ENCODE measurements around the gene INAFM2. TPM values are rescaled to one million over a fixed set of nuclear protein-coding genes. Genes with fewer than 3 reads are reported as not detected.

Gene INAFM2
- polyA plus RNA-seq, 1 experiment, result 7.3 TPM

DNA sequence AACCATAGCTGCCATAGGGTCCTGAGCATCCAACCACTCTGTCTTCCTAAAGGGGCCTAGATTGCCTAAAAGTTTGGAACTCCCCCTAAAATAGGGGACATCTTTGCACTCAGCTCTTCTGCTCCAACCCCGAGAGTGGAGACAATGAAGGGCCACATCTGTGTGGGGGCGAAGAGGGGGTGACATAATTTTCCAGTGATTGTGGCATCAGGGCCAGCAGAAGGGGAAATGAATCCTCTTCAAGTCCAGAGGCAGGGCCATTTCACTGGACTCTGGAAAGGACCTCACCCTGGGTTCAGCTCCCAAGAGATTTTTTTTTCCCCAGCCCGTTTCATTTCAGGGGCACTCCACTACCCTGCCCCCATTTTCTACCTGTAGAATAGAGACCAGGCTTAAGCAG lies 36.0 kb upstream of the INAFM2 start:
- no peak overlapping the region for H3K4me3 ChIP-seq (ENCODE audit: low read depth, low read length)
- TF ChIP-seq, protein P1, sequence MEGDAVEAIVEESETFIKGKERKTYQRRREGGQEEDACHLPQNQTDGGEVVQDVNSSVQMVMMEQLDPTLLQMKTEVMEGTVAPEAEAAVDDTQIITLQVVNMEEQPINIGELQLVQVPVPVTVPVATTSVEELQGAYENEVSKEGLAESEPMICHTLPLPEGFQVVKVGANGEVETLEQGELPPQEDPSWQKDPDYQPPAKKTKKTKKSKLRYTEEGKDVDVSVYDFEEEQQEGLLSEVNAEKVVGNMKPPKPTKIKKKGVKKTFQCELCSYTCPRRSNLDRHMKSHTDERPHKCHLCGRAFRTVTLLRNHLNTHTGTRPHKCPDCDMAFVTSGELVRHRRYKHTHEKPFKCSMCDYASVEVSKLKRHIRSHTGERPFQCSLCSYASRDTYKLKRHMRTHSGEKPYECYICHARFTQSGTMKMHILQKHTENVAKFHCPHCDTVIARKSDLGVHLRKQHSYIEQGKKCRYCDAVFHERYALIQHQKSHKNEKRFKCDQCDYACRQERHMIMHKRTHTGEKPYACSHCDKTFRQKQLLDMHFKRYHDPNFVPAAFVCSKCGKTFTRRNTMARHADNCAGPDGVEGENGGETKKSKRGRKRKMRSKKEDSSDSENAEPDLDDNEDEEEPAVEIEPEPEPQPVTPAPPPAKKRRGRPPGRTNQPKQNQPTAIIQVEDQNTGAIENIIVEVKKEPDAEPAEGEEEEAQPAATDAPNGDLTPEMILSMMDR (IDR thresholded peaks at IDR 0.05; ENCODE audit: insufficient read depth, low read depth, low read length), result no peak
- H3K36me3 ChIP-seq (ENCODE audit: control insufficient read depth, insufficient read depth, low read length), result no peaks in the 10 kb centered on the region
- DNase-seq (ENCODE audit: low read depth), result no peak
- ChIA-PET CTCF (interaction anchor here (0.6 to 7.2 kb wide), 9 partner anchors 8 to 219 kb away, joined by 3 to 67 read pairs (median 3); no protein-coding TSS in a partner anchor), POLR2A (no interaction called here)
- H3K27me3 ChIP-seq (ENCODE audit: control insufficient read depth, insufficient read depth, low read length), result peaks cover 23% of the 10 kb centered on the region

DNA sequence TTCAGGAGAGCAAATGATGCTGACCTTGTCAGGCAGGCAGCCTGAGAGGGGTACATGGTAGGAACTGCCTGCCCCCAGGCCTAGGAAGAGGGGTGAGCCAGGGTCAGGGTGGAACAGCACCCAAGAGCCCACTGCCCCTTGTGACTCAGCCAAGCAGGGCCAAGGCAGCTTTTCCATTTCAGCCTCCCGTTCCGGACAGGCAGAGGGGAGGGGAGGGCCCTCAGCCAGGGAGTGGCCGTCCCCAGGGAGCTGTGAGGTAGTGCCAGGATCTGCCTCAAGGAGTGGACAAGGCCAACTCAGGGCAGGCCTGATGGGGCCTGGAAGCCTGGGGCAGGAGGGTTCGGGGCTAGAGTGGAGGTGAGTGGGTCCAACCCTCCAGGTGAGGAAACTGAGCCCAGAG lies 35.5 kb upstream of the INAFM2 start:
- TF ChIP-seq, protein P1 (IDR thresholded peaks at IDR 0.05; ENCODE audit: insufficient read depth, low read depth, low read length), result no peak
- Histone ChIP-seq H3K27me3 (ENCODE audit: control insufficient read depth, insufficient read depth, low read length) (peaks cover 22% of the 10 kb centered on the region), H3K4me3 (ENCODE audit: low read depth, low read length) (no peak overlapping the region), H3K36me3 (ENCODE audit: control insufficient read depth, insufficient read depth, low read length) (no peaks in the 10 kb centered on the region)
- ChIA-PET CTCF (interaction anchor here (1.0 to 7.2 kb wide), 7 partner anchors 9 to 51 kb away, joined by 3 to 67 read pairs (median 4); no protein-coding TSS in a partner anchor), POLR2A (no interaction called here)
- DNase-seq (ENCODE audit: low read depth), result no peak

DNA sequence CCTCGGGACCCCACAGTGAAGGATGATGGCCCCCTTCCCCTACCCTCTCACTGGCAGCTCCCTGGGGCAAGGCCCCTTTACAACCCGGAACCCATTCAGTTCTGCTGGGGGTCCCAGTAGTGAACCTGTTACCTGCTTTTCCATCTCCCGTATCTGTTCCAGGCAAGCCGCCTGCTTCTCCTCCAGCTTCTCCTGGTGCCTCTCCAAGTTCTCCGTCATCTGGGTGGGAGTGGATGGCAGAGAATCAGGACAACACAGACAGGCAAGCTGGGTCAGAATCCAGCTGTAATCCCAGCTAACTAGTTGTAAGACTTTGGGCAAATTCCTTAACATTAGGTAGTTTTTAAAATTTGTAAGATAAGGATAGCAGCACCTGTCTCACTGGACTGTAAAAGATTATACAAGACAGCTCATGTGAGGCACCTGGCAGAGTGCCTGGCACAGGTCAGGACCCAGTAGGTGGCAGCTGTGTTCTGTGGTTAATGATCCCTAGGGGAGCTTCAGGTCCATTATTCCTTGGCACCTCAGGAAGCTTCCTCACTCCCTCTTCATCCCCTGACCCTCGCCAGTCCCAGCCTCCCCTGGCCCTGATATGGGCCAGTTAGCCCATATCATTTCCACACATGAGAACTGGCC lies 34.2 kb upstream of the INAFM2 start:
- DNase-seq (ENCODE audit: low read depth), result no peak
- POLR2A ChIA-PET, result no interaction called here

DNA sequence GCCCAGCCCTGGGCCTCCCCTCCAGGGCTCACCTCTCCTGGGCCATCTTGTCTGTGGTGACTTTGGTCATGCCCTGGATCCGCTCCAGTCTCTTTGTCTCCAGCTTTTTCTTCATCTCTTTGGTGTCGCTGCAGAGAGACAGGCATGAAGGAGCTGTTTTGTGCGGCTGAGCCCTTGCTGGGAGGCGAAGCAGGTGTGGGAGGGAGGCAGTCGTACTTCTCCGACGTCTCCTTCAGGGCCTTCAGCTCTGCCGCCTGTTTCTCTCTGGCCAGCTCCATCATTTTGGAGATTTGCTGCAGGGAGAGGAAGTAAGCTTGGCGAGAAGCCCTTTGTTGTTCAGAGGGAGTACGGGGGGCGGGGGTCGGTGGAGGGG lies 33.0 kb upstream of the INAFM2 start:
- TF ChIP-seq, protein P1 (IDR thresholded peaks at IDR 0.05; ENCODE audit: insufficient read depth, low read depth, low read length), result no peak
- ChIA-PET POLR2A (no interaction called here), CTCF (interaction anchor here (0.7 to 7.2 kb wide), 9 partner anchors 11 to 132 kb away, joined by 3 to 67 read pairs (median 11); partner anchors contain the start of gene PLCB2)
- Histone ChIP-seq H3K36me3 (ENCODE audit: control insufficient read depth, insufficient read depth, low read length) (no peaks in the 10 kb centered on the region), H3K4me3 (ENCODE audit: low read depth, low read length) (no peak overlapping the region), H3K27me3 (ENCODE audit: control insufficient read depth, insufficient read depth, low read length) (peaks cover 13% of the 10 kb centered on the region)
- DNase-seq (ENCODE audit: low read depth), result no peak

More for the DNA sequence above, 34.2 kb upstream of the INAFM2 start:
- Histone ChIP-seq H3K4me3 (ENCODE audit: low read depth, low read length) (no peak overlapping the region), H3K36me3 (ENCODE audit: control insufficient read depth, insufficient read depth, low read length) (no peaks in the 10 kb centered on the region), H3K27me3 (ENCODE audit: control insufficient read depth, insufficient read depth, low read length) (peaks cover 12% of the 10 kb centered on the region)
- TF ChIP-seq, protein P1 (IDR thresholded peaks at IDR 0.05; ENCODE audit: insufficient read depth, low read depth, low read length), result no peak
- CTCF ChIA-PET, result interaction anchor here (1.2 to 7.2 kb wide), 6 partner anchors 10 to 51 kb away, joined by 3 to 67 read pairs (median 8); partner anchors contain the start of gene CCDC9B

DNA sequence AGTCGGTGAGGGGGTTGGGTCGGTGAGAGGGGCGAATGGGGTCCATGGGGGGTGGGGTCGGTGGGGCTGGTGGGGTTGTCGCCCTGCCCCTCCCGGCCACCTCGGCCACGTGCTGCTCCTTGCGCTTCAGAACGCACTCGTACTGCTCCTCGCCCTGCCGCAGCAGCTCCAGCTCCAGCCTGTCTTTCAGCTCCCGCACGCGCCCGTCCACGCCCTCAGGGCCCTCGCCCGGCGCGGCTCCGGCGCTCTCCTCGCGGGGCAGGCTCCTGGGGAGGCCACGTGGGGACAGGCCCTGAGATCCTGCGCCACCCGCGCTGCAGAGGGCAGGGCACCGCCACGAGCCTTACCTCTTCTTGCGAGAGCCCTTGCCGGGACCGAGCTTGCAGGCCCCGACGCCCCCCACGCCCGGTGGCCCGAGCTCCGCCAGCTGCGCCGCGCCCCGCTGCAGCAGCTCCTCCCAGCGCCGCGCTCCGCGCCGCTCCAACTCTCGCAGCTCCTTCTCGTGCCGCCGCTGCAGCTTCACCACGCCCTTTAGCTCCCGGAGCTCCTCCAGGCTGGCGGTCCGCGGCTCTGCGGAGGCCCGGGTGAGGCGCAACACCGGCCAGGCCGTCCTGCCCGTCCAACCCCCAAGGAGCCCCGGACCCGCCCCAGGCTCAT lies 32.4 kb upstream of the INAFM2 start:
- H3K27me3 ChIP-seq (ENCODE audit: control insufficient read depth, insufficient read depth, low read length), result peaks cover 16% of the 10 kb centered on the region
- peak overlapping the region; percentile 27 for H3K4me3 ChIP-seq (ENCODE audit: low read depth, low read length)
- POLR2A ChIA-PET, result no interaction called here
- H3K36me3 ChIP-seq (ENCODE audit: control insufficient read depth, insufficient read depth, low read length), result no peaks in the 10 kb centered on the region
- CTCF ChIA-PET, result interaction anchor here (0.7 to 7.2 kb wide), 13 partner anchors 8 to 131 kb away, joined by 3 to 67 read pairs (median 4); partner anchors contain the start of genes ANKRD63 and PLCB2
- no peak for DNase-seq (ENCODE audit: low read depth)
- TF ChIP-seq, protein P1 (IDR thresholded peaks at IDR 0.05; ENCODE audit: insufficient read depth, low read depth, low read length), result no peak
